ENCODE results near the gene CNTN5. TPM values are rescaled to one million over a fixed set of nuclear protein-coding genes. Genes with fewer than 3 reads are reported as not detected.

Gene CNTN5
- total RNA-seq, 3 donors from 2014 or later (not counting 1 experiment from before 2014, with no cell fraction given): not detected

DNA sequence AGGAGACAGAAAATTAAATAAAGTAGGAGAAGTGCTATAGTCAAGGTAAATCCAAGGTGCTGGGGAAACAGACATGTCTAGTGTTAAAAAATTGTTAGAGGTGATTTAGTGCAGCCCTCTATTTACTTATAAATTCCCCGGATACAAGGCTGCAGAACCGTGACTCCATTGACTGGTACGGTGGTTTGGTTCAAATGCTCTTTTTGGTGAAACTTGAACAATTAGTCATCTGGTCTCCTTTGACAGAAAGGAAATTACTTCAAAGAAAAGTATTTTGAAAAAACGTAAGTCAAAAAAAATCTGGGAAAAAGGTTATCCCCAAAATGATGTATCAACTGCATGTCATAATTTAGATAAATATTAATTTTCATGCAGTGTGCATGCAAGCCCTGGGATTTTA is 399.2 kb downstream of the CNTN5 start:
- TF ChIP-seq, protein P1, sequence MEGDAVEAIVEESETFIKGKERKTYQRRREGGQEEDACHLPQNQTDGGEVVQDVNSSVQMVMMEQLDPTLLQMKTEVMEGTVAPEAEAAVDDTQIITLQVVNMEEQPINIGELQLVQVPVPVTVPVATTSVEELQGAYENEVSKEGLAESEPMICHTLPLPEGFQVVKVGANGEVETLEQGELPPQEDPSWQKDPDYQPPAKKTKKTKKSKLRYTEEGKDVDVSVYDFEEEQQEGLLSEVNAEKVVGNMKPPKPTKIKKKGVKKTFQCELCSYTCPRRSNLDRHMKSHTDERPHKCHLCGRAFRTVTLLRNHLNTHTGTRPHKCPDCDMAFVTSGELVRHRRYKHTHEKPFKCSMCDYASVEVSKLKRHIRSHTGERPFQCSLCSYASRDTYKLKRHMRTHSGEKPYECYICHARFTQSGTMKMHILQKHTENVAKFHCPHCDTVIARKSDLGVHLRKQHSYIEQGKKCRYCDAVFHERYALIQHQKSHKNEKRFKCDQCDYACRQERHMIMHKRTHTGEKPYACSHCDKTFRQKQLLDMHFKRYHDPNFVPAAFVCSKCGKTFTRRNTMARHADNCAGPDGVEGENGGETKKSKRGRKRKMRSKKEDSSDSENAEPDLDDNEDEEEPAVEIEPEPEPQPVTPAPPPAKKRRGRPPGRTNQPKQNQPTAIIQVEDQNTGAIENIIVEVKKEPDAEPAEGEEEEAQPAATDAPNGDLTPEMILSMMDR (IDR thresholded peaks at IDR 0.05): no peak
- DNase-seq (no peak), ATAC-seq (no peak)
- H3K27ac Mint-ChIP-seq: no peak overlapping the region
- H3K4me3 Mint-ChIP-seq: no peak overlapping the region
- Histone ChIP-seq H3K9me3 (ENCODE audit: control insufficient read depth, insufficient read depth, low read length) (peaks cover 8% of the 10 kb centered on the region), H3K4me3 (ENCODE audit: low read length) (no peak overlapping the region), H3K27ac (ENCODE audit: low read length) (no peak overlapping the region), H3K36me3 (ENCODE audit: control insufficient read depth, insufficient read depth, low read length) (no peaks in the 10 kb centered on the region), H3K27me3 (ENCODE audit: control insufficient read depth, insufficient read depth, low read length) (no peaks in the 10 kb centered on the region), H3K4me1 (ENCODE audit: control insufficient read depth, insufficient read depth, low read length) (no peaks in the 10 kb centered on the region)
- H3K4me1 Mint-ChIP-seq: no peaks in the 10 kb centered on the region
- 68% methylated on average over 4 of the region's 4 CpGs for WGBS (ENCODE audit: insufficient coverage)
- H3K9me3 Mint-ChIP-seq: peaks cover 12 to 25% of the 10 kb centered on the region in 2 donors
- intact Hi-C loops (cut with micrococcal nuclease): no loop called here
- H3K27me3 Mint-ChIP-seq (ENCODE audit: low read depth in 2 of 2): no peaks in the 10 kb centered on the region
- H3K36me3 Mint-ChIP-seq: no peaks in the 10 kb centered on the region

DNA sequence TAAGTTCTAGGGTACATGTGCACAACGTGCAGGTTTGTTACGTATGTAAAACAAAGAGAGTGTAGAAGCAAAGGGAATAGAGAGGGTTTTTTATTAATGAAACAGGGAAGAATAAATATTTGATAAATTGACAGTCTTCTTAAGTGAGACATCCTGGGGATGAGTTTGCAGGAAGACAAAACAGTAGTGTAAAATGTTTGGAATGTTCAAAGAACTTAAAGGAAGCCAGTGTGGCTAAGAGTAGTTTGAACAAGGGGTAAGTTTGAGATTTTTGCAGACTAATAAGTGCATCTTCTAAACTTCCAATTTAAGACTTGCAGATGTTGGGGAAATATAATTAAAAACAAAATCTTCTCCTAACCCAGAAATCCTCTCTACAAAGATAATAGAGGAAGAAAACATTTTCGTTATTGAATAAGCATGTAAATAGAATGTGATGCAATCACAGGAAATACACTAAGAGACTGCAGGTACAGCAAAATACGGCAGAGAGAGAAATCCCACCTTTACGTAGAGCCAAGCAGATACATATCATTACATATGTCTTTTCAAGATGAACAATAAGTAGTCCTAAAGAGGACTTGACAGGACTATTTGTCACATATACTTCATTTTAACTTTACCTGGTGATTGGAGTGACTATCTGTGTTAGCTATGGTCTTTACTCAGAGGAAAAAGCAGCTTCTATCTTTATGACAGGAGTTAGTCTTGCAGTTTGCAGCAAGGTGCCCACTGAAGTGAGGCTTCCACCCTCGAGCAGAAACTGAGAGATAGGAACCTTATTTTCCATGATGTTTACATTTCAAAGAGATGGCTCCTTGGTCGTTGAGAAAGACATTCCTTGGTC is 402.1 kb downstream of the CNTN5 start:
- Mint-ChIP-seq H3K27ac (no peak overlapping the region), H3K4me1 (no peaks in the 10 kb centered on the region), H3K36me3 (no peaks in the 10 kb centered on the region), H3K4me3 (no peak overlapping the region), H3K9me3 (peaks cover 9 to 18% of the 10 kb centered on the region in 2 donors), H3K27me3 (ENCODE audit: low read depth in 2 of 2) (no peaks in the 10 kb centered on the region)
- 52% methylated on average over 3 of the region's 7 CpGs for WGBS (ENCODE audit: insufficient coverage)
- TF ChIP-seq, protein P1 (IDR thresholded peaks at IDR 0.05): no peak
- ATAC-seq: no peak
- H3K4me1 ChIP-seq (ENCODE audit: control insufficient read depth, insufficient read depth, low read length): no peaks in the 10 kb centered on the region
- peaks cover 15% of the 10 kb centered on the region for H3K9me3 ChIP-seq (ENCODE audit: control insufficient read depth, insufficient read depth, low read length)
- H3K27me3 ChIP-seq (ENCODE audit: control insufficient read depth, insufficient read depth, low read length): no peaks in the 10 kb centered on the region
- intact Hi-C loops (cut with micrococcal nuclease): no loop called here
- no peaks in the 10 kb centered on the region for H3K36me3 ChIP-seq (ENCODE audit: control insufficient read depth, insufficient read depth, low read length)
- no peak overlapping the region for H3K4me3 ChIP-seq (ENCODE audit: low read length)
- H3K27ac ChIP-seq (ENCODE audit: low read length): no peak overlapping the region
- DNase-seq: no peak

- Histone ChIP-seq H3K9me3 (ENCODE audit: control insufficient read depth, insufficient read depth, low read length) (peaks cover 15% of the 10 kb centered on the region), H3K4me3 (ENCODE audit: low read length) (no peak overlapping the region), H3K27ac (ENCODE audit: low read length) (no peak overlapping the region), H3K4me1 (ENCODE audit: control insufficient read depth, insufficient read depth, low read length) (no peaks in the 10 kb centered on the region), H3K36me3 (ENCODE audit: control insufficient read depth, insufficient read depth, low read length) (no peaks in the 10 kb centered on the region), H3K27me3 (ENCODE audit: control insufficient read depth, insufficient read depth, low read length) (no peaks in the 10 kb centered on the region)
- Mint-ChIP-seq H3K4me3 (no peak overlapping the region), H3K27ac (no peak overlapping the region), H3K4me1 (no peaks in the 10 kb centered on the region), H3K27me3 (ENCODE audit: low read depth in 2 of 2) (no peaks in the 10 kb centered on the region), H3K36me3 (no peaks in the 10 kb centered on the region), H3K9me3 (peaks cover 9 to 17% of the 10 kb centered on the region in 2 donors)
- 44% methylated on average over 4 of the region's 4 CpGs for WGBS (ENCODE audit: insufficient coverage)
- DNase-seq (no peak), ATAC-seq (no peak)
- TF ChIP-seq, protein P1 (IDR thresholded peaks at IDR 0.05): no peak
- intact Hi-C loops (cut with micrococcal nuclease): no loop called here
These were observed 402.8 kb downstream of the CNTN5 start for GRCh38 chr11:99423428-99423983.
